Activated CD4-positive, CD25-positive, alpha-beta regulatory T cell treated with anti-CD3 and anti-CD28 coated beads, Interleukin-2, amount 50 U/mL, for 72 hours (primary cell): ENCODE data around the gene SREBF1.

Source experiments
- DNase-seq: peaks from one replicate; pipeline ENCODE4 v3.0.0; 2021

SREBF1 gene

DNA sequence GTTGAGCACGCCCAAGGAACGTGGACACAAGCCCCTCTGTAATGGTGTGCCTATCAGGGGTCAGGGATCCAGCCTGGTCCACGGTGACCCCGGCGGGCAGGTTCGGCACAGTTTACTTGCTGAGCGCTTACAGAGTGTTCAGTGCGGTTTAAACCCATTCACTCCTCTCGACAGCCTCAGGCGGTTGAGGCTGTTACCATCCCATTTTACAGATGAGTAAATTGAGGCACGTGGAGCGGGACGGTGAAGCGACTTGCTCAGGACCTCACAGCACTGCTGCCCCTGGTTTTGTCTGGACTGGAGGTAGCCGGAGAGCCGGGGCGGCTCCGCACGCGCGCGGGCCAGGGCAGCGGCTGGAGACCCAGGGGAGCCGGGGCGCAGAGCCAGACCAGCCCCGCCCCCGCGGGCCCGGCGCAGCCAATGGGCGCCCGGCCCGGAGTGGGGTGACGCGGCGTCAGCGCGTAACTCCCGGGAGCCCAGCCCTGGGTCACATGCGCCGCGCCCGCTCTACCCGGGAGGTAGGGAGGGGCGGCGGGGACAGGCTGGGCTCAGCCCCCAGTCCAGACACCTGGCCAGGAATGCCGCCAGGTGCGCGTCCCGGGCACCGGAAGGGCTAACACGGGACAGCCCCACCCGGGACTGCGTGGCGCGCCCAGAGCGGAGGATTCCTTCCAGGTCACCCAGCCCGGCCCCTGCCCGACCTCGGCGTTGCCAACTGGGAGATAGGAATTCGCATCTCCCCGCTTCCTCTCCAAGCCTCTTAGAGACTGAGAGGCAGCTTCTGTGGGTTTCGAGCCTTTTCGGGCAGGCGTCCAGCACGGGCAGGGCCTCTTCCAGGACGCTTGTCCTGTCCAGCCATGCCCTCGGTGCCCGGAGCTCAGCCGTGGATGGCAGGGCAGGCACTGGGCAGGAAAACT lies 3.3 kb upstream of the SREBF1 start:
- peak; percentile 80 for DNase-seq

DNA sequence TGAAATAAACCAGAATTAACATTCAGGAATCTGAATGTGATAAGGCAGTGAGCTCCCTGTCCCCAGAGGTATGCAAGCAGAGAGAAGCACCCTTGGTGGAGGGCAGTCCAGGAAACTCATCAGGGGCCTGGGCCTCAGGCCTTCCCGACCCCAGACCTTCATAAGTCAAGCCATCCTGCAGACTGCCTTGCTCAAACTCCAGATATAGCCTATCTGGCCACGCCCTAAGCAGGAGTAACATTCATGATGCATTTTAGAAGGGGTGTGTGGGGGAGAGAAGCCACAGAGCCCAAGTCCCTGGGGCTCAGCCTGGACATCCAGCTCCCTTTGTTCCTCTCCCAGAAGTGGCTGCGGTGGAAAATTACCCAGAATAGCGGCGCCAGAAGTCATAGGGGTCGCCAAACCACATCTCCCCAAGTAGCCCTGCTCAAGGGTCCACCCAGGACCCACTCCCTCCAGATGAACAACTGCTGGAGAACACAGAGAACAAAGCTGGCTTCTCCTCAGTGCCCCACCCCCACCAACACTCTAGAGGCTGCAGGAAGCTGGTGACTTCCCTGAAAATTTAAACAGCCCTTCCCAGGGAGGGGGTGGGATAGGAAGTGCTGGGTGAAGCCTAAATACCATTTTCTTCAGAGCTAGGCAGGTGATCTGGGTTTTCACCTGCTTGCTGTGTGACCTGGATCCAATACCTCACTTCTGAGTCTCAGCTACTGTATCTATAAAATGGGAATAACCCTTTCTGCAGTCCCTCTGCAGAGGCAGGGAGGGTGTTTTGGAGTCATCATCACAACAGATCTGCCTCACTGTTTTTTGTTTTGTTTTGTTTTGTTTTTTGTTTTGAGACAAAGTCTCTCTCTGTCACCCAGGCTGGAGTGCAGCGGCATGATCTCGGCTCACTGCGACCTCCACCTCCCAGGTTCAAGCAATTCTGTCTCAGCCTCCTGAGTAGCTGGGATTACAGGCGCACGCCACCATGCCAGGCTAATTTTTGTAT lies 1.5 kb upstream of the SREBF1 start:
- no peak for DNase-seq

DNA sequence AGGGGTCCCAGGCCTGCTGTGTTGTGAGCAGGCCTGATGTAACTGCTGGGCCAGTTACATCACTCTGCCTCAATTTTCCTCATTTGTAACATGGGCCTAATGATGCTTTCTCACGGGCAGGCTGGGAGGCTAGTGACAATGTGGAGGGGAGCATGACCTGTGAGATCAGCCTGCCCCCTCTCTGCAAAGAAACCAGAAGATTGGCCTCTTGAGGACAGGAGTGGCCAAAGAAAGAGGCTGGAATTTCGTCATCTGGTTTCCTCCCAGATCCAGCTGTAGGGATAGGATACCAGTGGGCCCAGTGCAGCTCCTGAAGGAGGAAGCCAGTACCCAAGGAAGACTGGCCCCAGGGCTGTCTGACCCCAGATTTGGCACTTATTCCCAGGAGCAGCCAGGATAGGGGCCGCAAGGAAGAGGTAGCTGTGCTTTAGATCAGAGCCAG lies 615 bp upstream of the SREBF1 start:
- DNase-seq = no peak

DNA sequence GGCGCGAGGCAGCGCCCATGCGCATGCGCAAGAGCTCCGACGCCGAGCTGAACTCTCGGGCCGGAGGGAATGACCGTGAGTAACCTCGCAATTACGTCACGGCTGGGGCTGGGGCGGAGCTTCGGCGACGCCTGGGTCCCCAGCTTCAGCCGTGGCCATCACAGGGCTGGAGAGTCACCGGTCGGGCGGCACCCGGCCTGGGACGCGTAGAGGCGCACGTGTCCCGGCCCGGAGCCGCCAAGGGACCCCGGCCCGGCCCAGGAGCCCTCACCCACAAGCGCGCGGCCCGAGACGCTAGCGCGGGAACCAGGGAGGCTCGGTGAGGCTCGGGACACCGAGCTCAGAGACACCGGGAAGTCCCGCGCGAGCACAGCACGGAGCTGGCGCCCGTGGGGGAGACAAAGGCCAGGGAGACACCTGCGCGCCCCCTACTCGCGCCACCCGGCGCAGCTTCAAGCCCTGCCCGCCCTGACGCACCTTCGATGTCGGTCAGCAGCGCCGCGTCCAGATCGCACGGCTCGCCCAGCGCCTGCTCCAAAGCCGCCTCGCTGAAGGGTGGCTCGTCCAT lies 452 bp downstream of the SREBF1 start:
- DNase-seq = peak; percentile 96

DNA sequence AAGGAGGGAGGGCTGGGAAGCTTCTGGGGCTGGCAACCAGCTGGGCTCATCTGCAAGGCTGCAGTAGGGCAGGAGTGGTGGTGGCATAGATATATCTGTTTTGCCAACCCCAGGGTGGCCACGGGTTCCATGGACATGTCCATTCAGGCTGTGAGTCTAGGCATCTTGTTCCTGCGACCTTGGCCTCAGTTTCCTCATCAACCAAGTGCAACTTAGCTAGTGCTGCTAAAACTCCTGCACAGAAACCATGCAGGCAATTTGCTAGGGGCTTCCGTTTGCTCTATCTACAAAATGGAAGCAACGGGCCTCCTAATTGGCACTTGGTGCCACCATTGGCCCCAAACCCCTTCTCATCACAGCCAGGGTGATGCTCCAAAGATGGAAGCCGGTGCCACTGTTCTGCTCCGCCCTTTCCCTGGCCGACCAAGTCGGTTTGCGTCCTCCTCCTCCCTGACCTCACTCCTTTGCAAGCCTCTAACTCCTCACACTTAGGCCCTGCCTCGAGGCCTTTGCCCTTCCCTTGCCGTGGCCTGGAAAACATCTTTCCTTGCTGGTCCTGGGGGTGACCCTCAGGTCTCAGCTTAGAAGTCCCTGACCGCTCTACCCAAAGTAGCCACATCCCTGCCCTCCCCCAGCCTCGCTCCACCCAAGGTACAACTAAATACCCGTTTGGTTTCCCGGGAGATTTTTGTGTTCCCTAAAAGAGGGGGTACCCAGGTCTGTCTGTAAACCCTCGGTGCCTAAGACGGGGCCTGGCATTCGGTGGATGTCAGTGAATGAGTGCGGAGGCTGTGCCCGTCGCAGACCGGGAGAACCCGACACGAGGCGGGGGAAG lies 1.2 kb downstream of the SREBF1 start:
- no peak for DNase-seq

DNA sequence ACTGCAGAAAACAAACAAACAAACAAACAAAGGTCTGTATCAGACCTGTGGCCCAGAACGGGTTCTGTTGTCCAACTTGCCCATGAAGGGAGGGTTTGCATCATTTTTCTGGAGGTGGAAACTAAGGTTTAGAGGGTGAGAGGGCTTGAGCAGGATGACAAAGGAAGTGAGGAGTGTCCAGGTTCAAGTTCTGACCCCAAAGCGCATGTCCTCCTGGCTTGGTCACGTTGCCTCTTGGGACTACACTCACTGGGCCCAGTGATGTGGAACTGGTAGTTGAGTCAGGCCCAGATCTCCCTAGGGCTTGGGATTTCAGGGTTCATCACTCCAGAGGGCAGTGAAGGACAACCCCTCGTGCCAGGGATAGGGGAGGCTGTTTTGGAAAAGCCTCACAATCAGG lies 1.8 kb downstream of the SREBF1 start:
- DNase-seq = no peak

DNA sequence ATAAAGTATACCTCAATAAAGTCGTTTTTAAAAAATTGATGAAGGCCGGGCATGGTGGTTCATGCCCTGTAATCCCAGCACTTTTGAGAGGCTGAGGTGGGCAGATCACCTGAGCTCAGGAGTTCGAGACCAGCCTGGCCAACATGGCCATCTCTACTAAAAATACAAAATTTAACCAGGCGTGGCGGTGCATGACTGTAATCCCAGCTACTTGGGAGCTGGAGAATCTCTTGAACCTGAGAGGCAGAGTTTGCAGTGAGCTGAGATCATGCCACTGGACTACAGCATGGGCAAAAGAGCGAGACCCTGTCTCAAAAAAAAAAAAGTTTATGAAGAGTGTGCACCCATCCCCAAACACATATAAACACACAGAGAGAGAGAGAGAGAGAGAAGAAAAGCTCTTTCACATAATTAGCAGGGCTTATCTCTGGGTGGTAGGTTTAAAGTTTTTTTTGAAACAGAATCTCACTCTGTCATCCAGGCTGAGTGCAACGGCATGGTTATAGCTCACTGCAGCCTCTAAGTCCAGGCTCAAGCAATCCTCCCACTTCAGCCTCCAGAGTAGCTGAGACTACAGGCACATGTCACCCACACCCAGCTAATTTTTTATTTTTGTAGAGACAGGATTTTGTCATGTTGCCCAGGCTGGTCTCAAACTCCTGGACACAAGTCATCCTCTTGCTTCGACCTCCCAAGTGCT lies 3.0 kb downstream of the SREBF1 start:
- no peak for DNase-seq

DNA sequence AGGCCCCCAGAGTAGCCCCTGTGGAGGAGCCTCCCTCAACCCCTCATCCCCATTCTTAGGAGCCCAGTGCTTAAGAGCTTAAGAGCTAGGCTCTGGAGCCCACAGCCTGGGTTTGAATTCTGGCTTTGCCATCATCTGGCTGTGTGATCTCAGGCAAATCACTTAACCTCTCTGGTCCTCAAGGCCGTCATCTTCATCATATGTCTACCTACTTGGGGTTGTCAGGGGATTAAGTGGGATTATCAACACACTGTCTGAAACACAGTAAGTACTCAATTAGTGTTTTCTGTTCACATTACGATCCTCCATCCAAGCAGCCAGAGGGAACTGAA lies 4.8 kb downstream of the SREBF1 start:
- no peak for DNase-seq

DNA sequence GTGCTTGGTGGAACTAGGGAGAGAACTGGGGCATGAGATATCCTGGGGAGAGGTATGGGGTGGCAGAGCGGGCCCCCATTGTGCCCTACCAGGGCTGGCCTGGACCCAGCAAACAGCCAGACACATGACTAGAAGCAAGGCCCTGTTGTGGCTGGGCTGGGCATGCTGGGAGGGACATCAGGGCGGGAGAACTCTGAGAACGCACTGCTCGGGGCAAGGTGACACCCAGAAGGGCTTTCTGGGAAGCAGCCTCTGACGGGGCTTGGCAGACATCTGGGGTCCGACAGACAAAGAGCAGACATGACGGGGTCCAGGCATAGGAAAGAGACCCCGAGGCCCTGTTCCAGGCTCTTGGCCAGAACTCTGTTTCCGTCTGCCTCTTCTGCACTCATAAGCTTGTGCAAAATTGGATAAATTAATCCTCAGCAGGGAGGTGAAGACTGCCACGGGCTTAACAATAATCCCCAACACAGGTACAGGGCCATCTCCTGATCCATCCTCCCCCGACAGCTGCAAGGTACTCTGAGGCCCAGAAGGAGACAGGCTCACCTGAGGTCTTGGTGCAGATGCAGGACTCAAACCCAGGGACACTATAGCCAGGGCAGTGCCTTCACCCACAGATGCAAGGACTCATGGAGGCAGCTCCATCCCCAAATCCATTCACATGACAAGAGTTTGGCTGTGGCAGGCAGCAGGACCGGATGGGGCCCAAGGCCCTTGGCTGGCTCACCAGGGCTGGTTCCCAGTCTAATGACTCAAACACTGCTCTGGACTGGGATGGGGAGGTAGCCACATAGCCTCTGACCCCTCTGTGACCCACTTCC lies 5.4 kb downstream of the SREBF1 start:
- DNase-seq = no peak

DNA sequence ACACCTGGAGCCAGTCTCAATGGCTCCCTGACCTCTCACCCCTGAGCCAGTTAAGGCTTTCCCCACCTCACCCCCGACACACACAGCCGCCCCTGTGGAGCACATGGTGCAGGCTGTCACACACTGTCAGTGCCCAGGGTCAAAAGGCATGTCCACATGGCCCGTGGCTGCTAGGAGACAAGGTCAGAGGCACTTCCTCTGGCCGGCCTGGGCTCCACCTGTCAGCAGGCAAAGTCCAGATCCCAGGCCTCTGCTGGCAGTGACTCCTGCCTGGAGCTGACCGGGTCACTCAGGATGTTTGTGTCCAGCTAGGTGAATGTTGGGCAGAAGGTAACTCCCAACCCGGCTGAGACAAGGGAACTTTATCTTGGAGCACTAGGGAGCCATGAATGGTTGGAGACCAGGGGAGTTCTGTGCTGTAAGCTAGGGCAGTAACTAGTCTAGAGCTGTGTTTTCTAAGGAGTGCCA lies 6.0 kb downstream of the SREBF1 start:
- DNase-seq = no peak

DNA sequence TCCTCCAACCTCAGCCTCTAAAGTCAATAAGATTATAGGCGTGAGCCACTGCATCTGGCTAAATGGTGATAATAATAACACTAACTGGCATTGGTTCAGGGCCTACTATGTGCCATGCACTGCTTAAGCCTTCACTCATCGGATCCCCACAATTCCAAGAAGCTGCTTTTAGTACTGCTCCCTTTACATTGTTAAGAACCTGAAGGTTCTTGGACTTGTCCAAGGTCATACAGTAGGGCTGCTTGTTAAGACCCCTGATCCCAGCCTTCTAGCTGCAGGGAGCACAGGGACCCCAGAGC lies 6.6 kb downstream of the SREBF1 start:
- no peak for DNase-seq

DNA sequence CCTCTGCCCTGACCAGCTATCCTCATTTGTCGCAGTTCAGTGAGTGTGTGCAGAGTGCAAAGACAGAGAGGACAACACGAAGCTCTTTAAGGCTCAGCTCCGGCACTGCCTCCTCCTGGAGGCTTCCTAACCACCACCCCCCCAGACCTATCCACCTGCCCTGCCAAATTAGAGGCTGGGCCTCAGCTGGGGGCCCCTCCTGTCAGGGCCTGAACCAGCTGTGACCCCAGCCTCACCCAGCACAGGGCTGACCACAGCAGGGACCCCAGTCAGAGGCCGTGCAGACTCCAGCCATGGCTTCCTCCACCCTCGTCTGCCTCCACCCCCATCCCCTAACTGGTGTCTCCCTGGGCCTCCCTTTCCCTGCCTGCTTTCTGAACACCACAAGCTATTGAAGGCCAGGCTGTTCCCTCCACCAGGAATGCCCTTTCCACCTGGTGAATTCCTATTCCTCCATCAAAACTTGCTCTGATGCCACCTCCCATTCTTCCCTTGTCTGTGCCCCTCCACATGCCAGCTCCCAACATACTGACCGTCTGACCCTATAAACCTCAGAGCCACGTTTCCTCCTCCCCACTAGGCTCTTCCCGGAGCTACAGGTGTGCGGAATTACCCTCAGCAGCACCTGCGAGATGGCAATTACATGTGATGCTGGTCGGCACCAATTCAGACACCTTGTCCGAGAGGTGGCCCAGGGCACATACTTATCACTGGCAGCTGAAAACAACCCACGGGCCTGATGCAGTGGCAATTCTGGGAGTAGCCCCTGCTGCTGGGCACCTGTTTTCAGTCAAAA lies 8.8 kb downstream of the SREBF1 start:
- DNase-seq = no peak

DNA sequence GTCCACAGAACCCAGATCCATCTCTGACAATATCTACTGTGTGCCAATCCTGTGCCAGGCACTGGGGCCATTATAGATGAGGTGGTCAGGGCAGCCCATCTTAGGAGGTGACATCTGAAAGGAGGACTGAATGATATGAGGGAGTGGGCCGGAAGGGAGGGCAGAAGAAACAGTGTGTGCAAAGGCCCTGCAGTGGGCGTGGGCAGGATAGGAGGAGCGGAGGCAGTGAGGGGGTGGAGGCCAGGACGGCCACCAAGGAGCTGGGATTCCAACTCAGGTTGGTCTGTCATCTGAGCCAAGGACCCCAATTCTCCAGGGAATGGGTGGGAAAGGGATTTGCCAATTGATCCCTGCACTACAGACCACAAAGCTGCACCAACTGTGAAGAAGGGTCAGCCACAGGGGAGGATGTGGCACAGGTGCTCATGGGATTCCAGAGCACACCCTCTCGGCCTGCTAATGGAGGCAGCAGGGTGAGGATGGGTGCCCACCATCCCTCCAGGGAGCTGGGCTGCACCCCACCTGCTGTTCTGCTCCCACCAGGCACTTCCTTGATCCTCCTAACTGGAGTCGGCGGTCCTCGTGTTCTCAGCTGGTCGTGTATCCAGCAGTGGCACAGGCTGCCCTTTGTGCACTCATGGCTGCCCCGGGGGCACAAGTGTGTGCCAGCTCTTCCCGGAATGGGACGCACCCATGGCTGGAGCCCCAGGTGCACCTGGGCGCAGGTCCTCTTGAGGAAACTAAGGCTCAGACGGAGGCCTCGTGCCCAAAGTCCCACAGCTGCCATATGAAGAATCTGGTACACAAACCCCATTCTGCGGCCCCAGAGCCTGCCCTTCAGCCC lies 9.6 kb downstream of the SREBF1 start:
- no peak for DNase-seq

DNA sequence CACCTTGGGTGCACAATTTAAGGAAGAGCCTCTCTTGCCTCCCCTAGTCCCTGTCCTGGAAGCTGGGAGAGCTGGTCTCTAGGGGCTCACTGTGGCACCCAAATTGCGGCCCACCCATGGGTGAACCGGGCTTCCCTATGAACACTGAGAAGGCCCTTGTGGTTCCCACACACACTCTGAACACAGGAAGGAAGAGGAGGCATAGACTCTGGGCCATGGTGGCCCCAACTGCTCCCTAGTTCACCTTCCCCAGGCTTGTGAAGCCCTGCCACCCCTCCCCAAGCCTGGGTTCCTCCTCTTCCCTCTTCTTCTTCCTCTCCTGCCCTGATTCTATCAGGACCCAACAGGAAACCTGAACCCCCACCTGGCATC lies 10.5 kb downstream of the SREBF1 start:
- DNase-seq = no peak

DNA sequence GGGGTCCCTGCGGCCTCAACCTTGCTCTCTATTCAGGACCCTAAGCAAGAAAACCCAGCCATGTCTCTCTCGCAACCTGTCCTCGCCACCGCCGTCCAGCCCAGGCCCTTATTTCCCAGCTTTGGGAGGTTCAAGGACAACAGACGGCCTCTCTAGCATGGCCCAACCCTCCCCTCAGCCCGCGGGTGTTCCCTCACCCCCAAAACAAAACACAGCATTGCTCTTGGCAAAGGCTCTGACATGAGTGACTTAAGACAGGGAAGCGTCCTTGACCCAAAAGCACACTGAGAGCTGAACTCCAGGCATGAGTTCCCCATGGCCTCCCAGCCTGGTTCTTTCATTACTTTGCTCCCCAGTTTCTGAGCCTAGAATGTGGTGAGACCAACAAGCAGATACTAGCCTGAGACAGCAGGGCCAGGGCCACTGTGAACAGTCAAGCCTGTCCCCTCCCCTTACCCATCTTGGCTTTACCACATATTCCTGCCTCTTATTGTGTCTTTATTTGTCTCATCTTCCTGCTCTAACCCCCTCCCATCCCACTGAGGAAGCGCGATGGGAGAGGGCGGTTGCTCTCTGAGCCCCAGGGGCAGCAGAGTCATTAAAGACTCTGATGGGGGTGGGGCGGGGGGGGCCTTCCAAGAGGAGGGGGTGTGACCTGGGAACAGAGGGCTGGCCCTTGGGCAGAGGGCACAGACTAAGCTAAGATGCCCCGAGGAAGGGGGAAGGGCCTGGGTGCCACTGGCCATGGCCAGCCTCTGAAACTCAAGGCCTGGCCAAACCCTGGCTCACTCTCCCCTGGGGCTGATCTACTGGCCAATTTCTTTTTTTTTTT lies 11.8 kb downstream of the SREBF1 start:
- no peak for DNase-seq

DNA sequence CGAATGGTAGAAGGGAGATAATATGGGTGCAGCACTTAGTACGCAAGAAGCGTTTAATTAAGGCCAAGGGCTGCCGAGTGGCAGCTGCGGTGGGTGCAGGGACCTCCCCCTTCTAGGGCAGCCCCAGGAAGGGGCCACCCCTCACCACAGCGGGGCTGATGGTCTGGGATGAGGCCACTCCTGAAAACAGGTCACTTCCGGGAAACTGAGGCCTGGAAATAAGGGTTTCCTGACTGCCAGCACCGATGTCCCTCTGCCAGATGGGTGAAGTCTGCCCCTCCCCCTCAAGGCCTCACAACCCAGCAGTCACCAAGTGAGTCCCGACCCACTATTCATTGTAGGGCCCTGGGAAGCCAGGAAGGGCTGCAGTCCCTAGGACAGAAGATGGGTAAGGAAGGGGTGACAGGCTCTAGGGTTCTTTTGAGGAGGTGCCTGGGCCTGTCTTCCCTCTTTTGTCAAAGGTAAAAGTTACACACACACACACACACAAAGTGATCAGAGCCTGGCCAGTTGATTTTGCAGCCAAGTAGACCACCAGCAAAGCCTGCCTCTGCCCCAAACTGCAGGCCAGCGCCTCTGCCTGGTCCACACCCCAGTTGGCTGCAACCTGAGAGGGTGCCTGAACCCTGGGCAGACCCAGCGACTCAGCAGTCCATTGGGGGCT lies 12.5 kb downstream of the SREBF1 start:
- peak; percentile 58 for DNase-seq

DNA sequence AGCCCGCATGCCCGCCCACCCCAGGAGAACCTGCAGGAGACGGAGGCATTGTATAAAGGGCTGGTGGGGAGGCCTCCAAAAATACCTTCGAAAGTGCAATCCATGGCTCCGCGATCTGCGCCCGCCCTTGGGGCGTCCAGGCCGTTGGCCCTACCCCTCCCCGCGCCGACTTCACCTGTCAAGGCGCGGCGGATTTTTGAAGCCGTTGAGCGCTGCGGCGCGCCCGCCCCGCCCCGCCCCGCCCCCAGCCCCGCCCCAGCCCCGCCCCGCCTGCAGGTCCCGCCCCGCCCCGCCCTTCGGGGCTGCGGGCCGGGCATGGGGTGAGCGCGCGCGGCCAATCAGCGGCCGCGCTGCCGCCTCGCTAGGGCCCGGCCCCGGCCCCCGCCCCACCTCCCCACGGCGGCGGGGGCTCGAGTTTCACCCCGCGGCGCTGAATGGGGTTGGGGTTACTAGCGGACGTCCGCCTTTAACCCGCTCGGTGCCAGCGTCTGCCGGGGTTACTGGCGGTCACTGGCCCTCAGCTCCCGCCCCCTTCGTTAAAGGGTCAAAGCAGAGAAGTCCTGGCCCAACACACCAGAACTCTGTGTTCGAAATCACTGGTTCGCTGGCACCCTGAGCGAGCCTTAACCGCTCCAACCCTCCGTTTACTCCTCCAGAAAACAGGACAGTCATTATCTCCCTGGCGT lies 13.2 kb downstream of the SREBF1 start:
- DNase-seq = peak; percentile 71
